HG03460 (cell line): Measurements from ENCODE around the gene C20orf141.
"Not testable (repeated sequence)": the region's sequence is repeated elsewhere in the genome, so short reads cannot be mapped to it uniquely, and the experiment has no call there.

Experiments used
- ATAC-seq: cut with Tn5 transposase; IDR thresholded peaks from one replicate; pipeline ENCODE4 v1.9.1; 2021; ENCODE audit not compliant: unreplicated experiment

Gene C20orf141

GRCh38 chr20:2814587-2815051 lies at the start of gene C20orf141:
TSS of gene C20orf141 (plus strand) at chr20:2814987. CDS start at chr20:2815185, 198 bp downstream.
- no peak for ATAC-seq

GRCh38 chr20:2767768-2768631 lies 46.8 kb upstream of the C20orf141 start:
- no peak for ATAC-seq

- no peak for ATAC-seq
These were observed 46.2 kb upstream of the C20orf141 start for GRCh38 chr20:2768632-2769015.

- not testable (repeated sequence) for ATAC-seq
These were observed 44.7 kb upstream of the C20orf141 start for GRCh38 chr20:2770091-2770490.

GRCh38 chr20:2771631-2772080 lies 43.1 kb upstream of the C20orf141 start:
- no peak for ATAC-seq

- no peak for ATAC-seq
These were observed 41.0 kb upstream of the C20orf141 start for GRCh38 chr20:2773812-2774211.

- ATAC-seq = no peak
These were observed 39.6 kb upstream of the C20orf141 start for GRCh38 chr20:2775139-2775538.

GRCh38 chr20:2778602-2779321 lies 36.0 kb upstream of the C20orf141 start:
- no peak for ATAC-seq

- ATAC-seq = no peak
These were observed 33.8 kb upstream of the C20orf141 start for GRCh38 chr20:2780948-2781347.

GRCh38 chr20:2783908-2784566 lies 30.8 kb upstream of the C20orf141 start:
- ATAC-seq = no peak

- no peak for ATAC-seq
These were observed 21.3 kb upstream of the C20orf141 start for GRCh38 chr20:2793471-2793870.

GRCh38 chr20:2794202-2794748 lies 20.5 kb upstream of the C20orf141 start:
- ATAC-seq = no peak

- no peak for ATAC-seq
These were observed 19.8 kb upstream of the C20orf141 start for GRCh38 chr20:2794866-2795447.

GRCh38 chr20:2795451-2795850 lies 19.3 kb upstream of the C20orf141 start:
- no peak for ATAC-seq

- no peak for ATAC-seq
These were observed 18.7 kb upstream of the C20orf141 start for GRCh38 chr20:2796011-2796660.

- no peak for ATAC-seq
These were observed 17.4 kb upstream of the C20orf141 start for GRCh38 chr20:2797136-2797983.

- ATAC-seq = no peak
These were observed 16.5 kb upstream of the C20orf141 start for GRCh38 chr20:2798095-2798805.

GRCh38 chr20:2798814-2799213 lies 16.0 kb upstream of the C20orf141 start:
- no peak for ATAC-seq

- no peak for ATAC-seq
These were observed 15.5 kb upstream of the C20orf141 start for GRCh38 chr20:2799271-2799670.
